GM12874 (cell line): ENCODE measurements around the gene FCHSD1.
A peak's percentile ranks its signal among the peaks of the same experiment; 100 is the strongest.

Experiments used
- CTCF ChIP-seq: IDR thresholded peaks from 2 replicates; pipeline ENCODE4 v1.5.1; 2011; ENCODE audit warnings: low read depth, mild to moderate bottlenecking, control low read depth, low read length, moderate library complexity; ENCODE audit not compliant: insufficient read depth

FCHSD1 gene

GRCh38 chr5:141691867-141692532 lies 40.8 kb upstream of the FCHSD1 start:
- TF ChIP-seq CTCF, result peak; percentile 98

- no peak for TF ChIP-seq CTCF
Observed at GRCh38 chr5:141691286-141691866, 40.2 kb upstream of the FCHSD1 start.

- TF ChIP-seq CTCF, result no peak
Observed at GRCh38 chr5:141686648-141687416, 35.6 kb upstream of the FCHSD1 start.

- TF ChIP-seq CTCF, result no peak
Observed at GRCh38 chr5:141685591-141685990, 34.4 kb upstream of the FCHSD1 start.

- no peak for TF ChIP-seq CTCF
Observed at GRCh38 chr5:141683596-141684141, 32.5 kb upstream of the FCHSD1 start.

- TF ChIP-seq CTCF, result no peak
Observed at GRCh38 chr5:141681695-141682641, 30.8 kb upstream of the FCHSD1 start, which contains the start of gene ARAP3. Gene ARAP3 (minus strand): TSS chr5:141682230. CDS start chr5:141680486, 1,744 bp downstream.
